IPS-NIHi11 (cell line): Measurements from ENCODE around the gene DNAJC22.
"Not testable (repeated sequence)": the region's sequence is repeated elsewhere in the genome, so short reads cannot be mapped to it uniquely, and the experiment has no call there.

Experiments used
- DNase-seq: peaks from one replicate; pipeline ENCODE4 v3.0.0; 2012; ENCODE audit warnings: mixed read lengths, low spot score

The DNAJC22 gene

DNA sequence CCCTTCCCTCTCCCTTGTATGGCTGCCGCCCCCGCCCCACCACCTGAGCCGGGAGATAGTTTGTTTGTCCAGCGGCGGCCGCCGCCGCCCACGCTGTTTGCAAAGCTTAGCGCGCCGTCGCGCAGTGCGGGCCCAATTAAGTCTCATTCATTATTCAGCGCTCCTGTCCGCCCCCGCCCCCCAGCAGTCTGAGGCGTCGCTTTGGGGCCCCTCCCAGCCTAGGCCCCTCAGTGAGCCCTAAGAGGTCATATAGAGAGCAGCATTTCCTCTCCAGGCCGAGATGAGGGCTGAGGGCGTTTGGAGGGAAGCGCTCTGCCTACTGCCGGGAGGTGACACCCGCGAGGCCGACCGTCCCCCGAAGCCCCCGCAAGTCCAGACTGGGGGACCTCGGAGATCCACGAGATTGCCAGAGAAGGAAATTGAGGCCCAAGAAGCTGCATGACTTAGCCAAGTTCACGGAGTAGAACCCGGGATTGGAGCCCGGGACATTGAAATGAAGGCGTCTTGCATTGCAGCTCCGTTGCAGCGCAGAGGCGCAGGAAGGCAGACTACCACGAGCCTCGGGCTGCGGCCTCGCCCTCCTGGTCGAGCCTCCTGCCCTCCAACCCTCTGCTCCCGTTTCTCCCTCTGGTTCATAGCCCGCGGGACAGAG is at the start of gene DNAJC22:
Gene DNAJC22, plus strand, starts transcription at position 230 of the 652 bp plus-strand sequence. CDS start 1,985 bp downstream, outside the sequence.
- DNase-seq = peak; percentile 54

DNA sequence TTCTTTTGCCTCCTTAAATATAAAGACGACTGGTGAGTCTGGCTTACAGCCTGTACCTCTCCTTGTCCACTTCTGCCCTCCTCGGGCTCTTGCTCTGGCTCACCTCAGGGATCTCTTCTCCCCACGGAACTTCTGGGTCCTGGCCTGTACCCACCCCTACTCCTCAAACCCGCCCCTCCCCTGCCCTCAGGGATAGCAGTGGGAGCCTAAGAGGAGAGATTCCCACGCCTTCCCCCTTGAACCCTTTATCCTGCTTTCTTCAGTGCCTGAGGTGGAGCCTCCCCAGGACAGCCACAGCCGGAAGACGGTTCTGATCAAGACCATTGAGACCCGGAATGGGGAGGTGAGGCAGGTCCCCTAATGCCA is 49.0 kb upstream of the DNAJC22 start:
- DNase-seq = no peak

- no peak for DNase-seq
Measured at GRCh38 chr12:49298160-49298559, 48.5 kb upstream of the DNAJC22 start.

DNA sequence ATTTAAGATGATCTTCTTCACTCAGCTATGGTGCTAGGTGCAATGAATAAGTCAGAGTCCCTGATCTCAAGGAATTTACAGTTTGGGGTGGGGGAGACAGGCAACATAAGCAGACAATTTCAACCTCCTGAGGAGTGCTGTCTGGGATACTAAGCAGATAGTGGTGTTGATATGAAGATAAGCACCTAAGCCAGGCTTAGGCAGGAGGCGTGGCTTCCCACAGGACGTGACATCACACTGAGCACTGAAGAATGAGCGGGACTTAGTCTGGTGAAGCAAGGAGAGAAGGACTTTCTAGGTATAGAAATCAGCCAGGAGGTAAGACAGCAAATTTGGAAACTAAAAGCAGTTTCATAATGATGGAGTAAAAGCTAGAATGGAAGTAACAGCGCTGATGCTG is 44.9 kb upstream of the DNAJC22 start:
- DNase-seq = no peak

- DNase-seq = no peak
Measured at GRCh38 chr12:49304161-49304560, 42.5 kb upstream of the DNAJC22 start.

DNA sequence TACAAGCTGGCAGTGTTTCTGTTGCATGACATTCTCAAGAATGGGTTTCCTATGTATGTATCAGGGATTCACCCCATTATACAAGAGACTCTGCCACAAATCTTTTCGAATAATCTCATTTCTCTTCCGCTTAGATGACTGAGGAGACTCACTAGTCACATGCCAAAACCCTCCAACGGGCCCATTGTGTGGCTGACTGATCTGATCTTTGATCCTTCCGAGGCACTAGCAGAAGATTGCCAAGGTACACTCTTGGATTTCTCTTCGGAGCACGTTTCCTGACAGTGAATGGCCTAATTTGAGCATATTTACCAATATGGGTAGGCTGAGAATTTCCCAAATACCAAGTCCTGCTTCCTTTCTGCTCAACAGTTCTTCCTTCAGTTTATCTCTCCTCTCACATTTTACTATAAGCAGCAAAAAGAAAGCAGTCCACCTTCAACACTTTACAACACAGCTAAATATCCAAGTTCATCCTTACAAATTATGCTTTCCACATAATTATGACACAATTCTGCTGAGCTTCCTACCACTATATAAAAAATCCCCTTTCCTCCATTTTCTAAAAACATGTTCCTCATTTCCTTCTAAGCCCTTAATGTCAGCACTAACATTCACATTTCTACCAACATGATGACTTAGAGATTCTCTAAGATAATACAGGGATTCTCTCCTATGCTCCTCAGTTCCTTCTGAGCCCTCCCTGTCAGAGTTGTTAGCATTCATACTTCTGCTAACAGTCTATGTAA is 40.8 kb upstream of the DNAJC22 start:
- DNase-seq = no peak

GRCh38 chr12:49309386-49309785 is 37.3 kb upstream of the DNAJC22 start:
- DNase-seq = no peak

DNA sequence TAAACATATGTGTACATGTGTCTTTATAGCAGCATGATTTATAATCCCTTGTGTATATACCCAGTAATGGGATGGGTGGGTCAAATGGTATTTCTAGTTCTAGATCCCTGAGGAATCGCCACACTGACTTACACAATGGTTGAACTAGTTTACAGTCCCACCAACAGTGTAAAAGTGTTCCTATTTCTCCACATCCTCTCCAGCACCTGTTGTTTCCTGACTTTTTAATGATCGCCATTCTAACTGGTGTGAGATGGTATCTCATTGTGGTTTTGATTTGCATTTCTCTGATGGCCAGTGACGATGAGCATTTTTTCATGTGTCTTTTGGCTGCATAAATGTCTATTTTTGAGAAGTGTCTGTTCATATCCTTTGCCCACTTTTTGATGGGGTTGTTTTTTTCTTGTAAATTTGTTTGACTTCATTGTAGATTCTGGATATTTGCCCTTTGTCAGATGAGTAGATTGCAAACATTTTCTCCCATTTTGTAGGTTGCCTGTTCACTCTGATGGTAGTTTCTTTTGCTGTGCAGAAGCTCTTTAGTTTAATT is 36.2 kb upstream of the DNAJC22 start:
- DNase-seq = not testable (repeated sequence)

DNA sequence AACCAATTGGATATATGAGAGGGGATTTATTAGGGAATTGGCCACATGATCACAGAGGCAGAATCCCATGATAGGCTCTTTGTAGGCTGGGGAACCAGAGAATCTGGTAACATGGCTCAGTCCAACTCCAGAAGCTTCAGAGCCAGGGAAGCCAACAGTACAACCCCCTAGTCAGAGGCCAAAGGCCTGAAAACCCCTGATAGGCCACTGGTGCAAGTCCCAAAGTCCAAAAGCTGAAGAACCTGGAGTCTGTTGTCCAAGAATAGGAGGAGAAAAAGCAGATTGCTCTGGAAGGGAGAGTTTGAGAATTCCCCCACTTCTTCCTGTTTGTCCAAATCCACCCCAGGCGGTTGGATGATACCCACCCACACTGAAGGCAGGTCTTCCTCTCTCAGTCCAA is 31.9 kb upstream of the DNAJC22 start:
- no peak for DNase-seq

DNA sequence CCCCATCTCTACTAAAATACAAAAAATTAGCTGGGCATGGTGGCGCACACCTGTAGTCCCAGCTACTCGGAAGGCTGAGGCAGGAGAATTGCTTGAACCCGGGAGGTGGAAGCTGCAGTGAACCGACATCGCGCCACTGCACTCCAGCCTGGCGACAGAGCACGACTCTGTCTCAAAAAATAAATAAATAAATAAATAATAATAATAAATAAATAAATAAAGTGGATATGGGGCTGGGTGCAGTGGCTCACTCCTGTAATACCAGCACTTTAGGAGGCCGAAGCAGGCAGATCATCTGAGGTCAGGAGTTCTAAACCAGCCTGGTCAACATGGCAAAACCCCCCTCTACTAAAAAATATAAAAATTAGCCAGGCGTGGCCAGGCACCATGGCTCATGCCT is 29.6 kb upstream of the DNAJC22 start:
- DNase-seq = not testable (repeated sequence)

GRCh38 chr12:49320411-49321103 is 26.1 kb upstream of the DNAJC22 start:
- not testable (repeated sequence) for DNase-seq

DNA sequence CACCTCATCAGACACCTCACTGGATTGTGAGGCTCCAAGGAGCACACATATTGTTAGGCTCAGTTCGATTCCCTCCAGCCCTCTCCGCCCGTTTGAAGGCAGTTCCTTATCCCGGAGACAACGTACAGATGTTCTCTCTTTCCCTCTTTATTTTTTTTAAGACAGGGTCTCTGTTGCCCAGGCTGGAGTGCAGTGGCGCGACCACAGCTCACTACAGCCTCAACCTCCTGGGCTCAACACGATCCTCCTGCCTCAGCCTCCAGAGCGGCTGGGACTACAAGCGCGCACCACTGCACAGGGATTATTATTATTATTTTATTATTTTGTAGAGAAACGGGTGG is 24.4 kb upstream of the DNAJC22 start:
- no peak for DNase-seq

DNA sequence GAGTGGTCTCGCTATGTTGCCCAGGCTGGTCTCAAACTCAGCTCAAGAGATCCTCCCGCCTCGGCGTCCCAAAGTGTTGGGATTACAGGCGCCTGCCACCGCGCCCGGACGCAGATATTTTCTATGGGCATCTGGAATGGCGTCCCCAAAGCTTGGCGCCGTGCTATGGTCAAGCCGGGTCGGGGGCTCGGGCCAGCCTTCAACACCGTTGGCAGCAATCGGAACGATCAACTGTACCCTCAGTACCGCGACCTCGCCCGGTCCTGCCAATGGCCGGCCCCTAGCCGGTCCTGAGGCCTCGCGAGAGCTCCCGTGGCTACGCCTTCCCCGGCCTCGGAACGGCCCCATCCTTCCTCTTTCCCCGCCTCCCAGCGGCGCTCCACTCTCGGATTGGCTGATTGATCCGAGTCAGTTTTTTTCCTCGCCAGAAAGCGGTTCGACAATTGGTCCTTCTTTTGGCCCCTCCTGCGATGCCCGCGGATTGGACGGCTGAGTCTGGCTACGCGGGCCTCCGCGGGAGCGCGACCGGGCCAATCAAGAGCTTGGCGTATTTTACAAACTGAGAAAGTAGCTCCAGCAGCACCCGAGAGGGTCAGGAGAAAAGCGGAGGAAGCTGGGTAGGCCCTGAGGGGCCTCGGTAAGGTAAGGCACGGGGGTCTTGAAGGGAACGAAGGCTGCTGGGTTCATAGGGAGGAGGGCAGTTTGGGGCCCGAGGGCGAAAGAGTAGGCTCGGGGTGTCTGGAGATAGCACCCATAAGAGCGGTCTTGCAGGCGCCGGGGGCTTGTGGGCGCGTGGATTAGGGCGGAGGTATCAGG is 23.8 kb upstream of the DNAJC22 start, which contains the start of gene TROAP:
Gene TROAP, plus strand, starts transcription at position 548 of the 816 bp plus-strand sequence. CDS start 354 bp downstream, outside the sequence.
- peak; percentile 99 for DNase-seq

GRCh38 chr12:49323524-49324097 is 23.1 kb upstream of the DNAJC22 start:
- no peak for DNase-seq

- DNase-seq = no peak
Measured at GRCh38 chr12:49325606-49326005, 21.1 kb upstream of the DNAJC22 start.

- DNase-seq = no peak
Measured at GRCh38 chr12:49327368-49327767, 19.3 kb upstream of the DNAJC22 start.

GRCh38 chr12:49327887-49328286 is 18.8 kb upstream of the DNAJC22 start:
- DNase-seq = no peak

DNA sequence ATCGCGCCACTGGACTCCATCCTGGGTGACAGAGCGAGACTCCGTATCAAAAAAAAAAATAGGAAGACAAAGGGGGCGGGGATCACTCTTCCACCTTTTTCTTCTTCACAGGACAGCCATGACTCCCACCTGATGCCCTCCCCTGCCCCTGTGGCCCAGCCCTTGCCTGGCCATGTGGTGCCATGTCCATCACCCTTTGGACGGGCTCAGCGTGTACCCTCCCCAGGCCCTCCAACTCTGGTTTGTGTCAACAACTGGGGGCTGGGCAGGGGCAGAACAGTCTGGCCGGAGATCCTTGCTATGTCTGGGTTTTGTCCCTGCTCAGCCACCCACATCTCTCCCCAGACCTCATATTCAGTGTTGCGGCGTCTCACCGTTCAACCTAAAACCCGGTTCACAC is 17.9 kb upstream of the DNAJC22 start:
- DNase-seq = no peak

DNA sequence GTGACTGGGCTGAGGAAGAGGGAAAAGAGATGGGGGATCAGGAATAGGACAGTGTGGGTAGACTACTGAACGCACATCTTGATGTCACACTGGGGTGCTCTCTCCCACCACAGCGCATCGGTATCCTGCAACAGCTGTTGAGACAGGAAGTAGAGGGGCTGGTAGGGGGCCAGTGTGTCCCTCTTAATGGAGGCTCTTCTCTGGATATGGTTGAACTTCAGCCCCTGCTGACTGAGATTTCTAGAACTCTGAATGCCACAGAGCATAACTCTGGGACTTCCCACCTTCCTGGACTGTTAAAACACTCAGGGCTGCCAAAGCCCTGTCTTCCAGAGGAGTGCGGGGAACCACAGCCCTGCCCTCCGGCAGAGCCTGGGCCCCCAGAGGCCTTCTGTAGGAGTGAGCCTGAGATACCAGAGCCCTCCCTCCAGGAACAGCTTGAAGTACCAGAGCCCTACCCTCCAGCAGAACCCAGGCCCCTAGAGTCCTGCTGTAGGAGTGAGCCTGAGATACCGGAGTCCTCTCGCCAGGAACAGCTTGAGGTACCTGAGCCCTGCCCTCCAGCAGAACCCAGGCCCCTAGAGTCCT is 16.6 kb upstream of the DNAJC22 start:
- DNase-seq = no peak

GRCh38 chr12:49330631-49331379 is 15.9 kb upstream of the DNAJC22 start:
- DNase-seq = no peak
